GM19397 (cell line): ENCODE results near the gene ATP2C2.

Source experiments
- ATAC-seq: cut with Tn5 transposase; IDR thresholded peaks from one replicate; pipeline ENCODE4 v1.9.1; 2021; ENCODE audit warnings: mild to moderate bottlenecking, moderate library complexity; ENCODE audit not compliant: unreplicated experiment

Gene ATP2C2

DNA sequence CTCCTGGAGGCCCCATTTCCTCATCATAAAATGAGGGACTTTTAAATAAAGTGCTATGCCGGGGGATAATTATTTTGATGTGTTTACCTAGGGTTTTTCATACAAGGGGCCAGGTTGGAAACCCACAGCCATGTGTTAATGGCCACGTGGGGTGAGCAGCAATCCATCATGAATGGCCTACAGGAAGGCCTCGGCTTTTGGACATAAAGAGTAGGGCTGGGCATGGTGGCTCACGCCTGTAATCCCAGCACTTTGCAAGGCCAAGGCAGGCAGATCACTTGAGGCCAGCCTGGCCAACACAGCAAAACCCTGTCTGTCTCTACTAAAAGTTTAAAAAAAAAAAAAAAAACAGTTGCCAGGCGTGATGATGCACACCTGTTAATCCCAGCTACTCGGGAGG, 95.8 kb downstream of the ATP2C2 start:
- no peak for ATAC-seq

DNA sequence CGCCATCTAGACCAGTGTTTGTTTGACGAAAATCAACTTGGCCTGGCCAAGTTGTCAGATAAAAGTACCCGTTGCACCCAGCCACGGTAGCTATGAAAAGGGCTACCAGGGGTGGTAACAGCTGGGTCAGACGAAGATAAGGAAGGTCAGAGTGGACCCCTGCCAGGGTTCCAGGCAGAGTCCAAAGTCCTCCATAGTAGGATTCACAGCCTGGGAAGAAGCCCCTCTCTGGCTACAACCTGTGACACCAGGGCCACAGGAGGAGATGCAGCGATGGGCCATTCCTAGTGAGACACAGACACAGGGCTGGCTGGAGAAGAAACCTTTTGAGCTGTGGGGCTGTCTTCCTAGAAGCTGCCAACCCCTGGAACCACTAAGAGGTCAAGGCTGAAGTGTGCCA, 96.8 kb downstream of the ATP2C2 start:
- ATAC-seq = no peak

DNA sequence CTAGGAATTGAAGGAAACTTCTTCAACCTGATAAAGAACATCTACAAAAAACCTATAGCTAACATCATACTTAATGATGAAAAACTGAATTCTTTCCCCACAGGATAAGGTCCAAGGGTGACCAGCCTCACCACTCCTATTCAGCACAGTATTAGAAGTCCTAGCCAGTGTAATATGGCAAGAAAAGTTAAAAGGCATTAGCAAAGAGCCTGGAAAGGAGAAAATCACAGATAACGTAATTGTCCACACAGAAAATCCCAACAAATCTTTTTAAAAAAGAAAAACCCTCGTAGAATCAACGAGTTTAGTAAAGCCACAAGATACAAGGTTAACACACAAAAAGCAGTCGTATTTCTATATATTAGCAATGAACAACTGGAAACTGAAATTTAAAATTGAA, 98.4 kb downstream of the ATP2C2 start:
- no peak for ATAC-seq

DNA sequence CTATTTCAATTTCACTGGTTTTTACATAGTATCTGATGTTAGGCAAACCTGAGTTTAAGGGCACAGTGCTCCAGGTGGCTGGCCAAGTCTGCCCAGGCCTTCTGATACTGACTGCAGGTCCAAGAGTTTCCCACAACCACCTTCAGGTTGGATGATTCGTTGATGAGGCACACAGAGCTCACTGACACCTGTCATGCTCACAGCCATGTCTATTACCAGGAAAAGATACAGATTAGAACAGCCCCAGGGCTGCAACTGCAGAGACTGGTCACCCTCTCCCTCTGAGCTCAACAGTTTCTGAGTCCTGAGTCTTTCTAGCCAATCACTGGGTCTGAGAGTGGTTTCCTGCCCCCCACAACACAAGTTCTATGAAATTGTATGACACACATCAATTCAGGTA, 98.9 kb downstream of the ATP2C2 start:
- ATAC-seq = no peak

DNA sequence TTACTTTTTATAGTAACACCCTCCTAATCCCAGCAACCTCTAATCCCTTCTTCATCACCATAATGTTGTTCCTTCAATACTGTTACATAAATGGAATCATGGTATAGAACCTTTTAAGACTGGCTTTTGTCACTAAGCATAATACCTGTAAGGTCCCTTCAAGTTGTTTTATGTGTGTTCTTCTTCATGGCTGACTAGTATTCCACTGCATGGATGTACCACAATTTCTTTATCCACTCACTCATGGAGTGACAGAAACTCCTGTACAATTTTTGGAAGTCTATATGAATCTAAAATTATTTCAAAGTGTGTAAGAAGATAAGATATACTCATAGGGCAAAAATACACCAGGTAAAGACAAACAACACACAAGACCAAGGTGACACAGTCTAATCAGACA, 99.4 kb downstream of the ATP2C2 start:
- ATAC-seq = no peak

DNA sequence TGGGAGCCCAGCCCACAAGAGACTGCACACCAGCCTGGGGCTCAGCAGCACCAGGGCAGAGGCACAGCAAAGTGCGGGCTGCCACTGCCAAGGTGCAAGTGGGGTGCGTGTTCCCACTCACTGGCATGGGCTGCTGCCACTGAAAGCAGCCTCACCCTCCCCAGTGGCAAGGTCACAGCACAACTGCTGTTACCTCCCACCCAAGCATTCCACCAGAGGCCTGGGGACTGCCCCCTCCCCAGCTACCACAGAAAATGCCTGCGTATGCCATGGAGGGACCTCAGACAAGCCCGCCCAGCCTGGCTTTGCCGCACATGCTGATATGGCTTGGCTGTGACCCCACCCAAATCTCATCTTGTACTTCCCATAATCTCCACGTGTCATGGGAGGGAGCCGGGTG, 103.0 kb downstream of the ATP2C2 start:
- ATAC-seq = no peak

DNA sequence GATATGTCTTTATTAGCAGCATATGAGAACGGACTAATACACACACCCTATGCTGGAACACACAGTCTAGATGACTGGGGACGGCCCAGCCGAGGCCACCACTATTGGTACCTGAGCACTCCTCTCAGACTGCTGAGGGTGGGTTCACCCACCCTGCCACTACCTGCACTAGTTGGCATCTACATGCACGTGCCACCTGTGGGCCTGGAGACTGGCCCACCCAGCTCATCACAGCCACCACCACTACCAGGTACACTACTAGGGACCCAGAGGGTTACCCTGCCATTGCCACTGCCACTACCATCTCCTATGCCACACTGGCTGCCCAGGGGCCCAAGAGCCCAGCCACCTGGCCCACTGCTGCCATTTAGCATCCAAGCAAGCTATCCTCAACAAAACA, 103.6 kb downstream of the ATP2C2 start:
- no peak for ATAC-seq

DNA sequence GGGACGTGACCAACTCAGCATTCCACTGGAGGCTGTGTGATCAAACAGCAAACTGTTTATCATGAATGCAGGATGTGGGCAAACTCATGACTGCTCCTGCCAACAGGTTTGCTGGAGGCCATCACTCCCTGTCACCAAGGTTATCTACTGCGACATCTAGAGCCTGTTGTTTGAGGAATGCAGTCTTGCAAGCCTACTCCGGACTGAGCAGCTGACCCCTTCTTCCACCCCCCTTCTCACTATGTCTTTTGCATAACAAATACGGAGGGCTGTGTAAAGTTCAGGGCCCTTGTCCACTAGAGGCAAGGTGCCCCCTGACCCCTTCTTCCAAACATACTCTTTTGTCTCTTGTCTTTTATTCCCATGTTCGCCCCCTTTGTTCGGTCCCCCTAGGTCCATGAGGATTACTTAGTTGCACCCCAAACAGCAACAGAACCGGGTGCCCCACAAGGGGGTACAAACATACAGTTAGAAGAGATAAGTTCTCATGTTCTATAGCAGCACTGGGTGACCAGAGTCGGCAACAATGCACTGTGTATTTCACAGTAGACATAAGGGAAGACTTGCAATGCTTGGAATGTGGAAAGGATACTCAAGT, 107.4 kb downstream of the ATP2C2 start:
- ATAC-seq = no peak

DNA sequence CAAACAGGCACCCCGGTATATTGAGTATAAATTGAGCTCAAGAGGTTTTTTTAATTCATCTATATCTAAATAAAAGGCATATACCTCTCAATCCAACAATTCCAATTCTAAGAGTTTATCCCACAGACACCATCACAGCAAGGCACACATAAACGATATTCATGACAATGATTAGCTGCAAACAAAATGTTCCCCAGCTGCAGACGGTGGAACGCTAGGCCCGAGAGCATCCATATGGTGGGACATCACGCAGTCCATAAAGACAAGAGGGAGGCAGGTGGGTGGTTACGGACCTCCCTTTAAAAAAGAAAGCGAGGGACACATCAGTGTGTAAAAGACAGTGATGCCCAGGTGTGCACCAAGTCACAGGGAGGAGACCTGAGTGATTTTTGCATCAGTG, 108.1 kb downstream of the ATP2C2 start:
- no peak for ATAC-seq

DNA sequence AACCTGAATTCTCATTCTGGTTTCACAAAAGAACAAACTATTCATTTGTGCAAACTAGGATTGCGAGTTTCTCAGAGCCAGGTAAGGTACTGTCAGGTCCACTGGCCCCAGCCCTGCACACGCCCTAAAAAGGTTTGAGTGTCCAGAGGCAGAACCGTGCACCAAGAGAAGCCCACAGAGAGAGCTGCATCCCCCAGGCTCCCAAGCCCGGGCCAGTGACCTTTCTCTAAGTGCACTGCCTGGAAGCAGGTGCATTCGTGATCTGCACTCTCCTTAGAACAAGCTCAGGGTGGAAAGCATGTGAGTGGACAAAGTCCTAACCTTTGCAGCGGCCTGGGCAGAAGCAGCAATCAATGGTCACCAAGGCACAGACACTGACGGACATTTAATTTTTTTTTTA, 109.3 kb downstream of the ATP2C2 start:
- ATAC-seq = no peak

DNA sequence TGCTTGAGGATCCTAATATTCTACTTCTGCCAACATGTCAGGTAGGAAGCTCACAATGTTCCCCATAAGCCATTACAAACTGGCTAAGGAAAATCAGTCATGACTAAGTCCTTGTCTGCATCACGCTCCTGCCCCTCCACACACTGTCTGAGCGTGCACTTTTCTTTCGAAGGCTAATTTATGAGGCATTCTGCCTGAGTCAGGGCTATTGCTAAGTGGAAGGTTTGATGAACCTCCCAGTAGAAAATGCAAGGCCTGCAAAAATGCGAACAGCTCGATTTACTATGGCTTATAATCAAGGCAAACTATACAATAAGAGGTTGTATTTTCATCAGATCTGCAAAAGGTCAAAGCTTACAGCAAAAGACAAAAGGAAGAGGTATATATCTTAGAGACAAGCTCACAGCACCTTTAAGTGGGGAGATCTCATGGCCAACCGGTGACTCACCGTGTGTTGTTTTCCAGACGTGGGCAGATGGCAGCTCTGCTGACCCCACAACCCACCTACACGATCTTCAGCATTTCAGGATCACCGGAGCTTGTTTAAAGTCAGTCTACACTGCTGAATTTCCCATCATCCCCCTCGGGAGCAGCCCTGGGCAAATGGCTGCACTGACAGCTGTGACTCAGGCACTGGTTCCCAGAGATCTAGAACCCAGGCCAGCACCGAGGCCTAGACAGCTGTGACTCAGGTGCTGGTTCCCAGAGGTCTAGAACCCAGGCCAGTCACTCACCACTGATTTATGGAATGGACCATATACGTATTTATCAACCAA, 110.0 kb downstream of the ATP2C2 start:
- no peak for ATAC-seq

DNA sequence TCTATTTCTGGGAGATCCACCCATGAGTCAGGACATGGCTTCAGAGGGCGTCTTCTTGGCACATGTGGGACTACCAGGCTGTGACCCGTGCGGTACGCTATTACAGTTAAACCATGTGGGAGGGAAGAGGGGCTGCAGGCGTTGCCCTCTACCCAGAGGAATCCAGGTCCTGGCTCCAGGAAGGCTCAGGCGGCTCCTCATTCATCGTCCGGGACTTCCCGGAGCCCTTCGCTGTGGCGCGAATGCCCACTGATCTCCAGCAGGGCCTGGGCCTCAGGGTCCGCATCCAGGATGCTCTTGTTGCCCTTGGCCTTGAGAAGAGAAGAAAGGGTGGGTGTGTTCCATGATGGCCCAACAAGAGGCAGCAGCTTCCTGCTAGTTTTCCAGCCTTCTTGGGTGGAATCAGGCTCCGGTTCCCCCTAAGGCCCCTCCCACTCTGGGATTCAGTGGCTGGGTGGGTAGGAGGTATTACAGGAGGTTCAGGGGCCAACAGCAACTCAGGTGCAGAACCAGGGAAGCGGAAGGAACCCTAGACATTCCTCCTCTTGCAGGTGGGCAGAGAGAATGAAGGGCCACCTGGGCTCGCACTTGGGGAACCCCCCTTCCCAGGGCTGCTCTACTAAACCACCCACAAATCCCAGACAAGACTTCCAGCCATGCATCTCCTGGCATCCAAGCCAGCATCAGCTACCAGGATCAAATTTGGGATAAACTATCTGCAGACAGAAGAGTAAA, 111.5 kb downstream of the ATP2C2 start:
- no peak for ATAC-seq

DNA sequence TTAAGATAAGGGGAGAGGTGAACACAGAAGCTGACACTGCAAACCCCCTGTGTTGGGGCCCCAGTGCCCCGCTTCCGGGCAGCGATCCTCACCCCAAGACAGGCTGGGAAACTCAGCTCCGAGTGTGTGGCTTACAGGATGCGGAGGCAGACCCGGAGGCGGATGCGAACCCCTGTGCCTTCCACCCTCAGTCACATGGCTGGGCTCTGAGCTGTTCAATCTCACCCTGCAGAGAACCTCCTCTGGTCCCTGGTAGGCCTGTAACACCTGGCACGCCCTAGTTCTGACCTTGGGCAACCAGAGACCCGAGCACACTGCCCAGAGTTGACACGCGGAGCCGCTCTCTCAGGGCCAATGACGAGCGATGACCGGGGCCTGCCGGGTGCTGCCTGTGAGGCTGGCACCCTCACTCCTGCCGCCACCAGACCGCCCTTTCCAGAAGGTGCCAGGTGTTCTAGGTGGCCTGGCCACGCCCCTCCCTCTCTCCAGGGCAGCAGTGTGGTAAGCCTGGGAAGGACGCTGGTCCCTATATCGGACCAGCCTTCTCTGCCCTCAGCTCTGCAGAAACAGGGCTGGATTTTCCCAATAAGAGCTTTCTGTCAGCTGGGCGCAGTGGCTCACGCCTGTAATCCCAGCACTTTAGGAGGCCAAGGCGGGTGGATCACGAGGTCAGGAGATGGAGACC, 112.9 kb downstream of the ATP2C2 start:
- no peak for ATAC-seq

DNA sequence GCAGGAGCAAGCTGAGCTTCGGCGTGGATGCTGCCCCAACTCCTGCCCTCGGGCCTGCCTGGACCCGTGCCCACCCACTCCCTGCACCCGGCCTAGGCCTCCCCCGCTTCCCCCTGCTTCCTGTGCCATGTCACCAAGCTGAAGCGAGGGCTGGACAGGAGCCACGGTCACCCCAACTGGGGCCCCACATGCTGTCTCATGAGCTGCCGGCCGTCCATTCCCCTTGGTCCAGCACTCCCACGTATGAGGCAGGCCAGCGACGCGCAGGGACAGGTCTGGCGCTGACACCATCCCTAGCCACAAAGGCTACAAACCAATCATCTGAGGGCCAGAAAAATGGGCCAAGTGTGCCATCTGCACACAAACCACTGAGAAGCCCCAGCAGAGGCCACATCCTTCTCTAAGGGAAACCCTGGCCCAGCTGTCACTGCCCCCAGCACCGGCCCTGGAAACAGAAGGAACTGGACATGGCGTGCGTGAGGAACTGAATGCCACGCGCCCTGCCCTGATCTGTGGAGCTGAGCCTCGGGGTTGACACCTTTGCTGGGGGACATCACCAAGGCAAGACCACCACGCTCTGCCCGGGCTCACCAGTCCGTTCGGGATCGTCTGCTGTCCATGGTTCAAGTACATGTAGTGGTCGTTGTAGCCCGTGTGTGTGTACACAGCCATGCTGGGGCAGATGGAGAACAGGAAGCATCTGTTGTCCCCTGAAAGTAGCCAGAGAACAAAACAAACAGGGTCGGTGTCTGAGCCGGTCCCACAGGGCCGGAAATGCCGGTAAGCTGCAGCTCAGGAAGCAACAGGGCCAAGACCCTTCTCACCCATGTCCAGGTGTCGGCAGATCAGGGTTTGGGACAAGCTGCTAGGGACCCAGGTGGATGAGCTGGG, 113.9 kb downstream of the ATP2C2 start:
- no peak for ATAC-seq

DNA sequence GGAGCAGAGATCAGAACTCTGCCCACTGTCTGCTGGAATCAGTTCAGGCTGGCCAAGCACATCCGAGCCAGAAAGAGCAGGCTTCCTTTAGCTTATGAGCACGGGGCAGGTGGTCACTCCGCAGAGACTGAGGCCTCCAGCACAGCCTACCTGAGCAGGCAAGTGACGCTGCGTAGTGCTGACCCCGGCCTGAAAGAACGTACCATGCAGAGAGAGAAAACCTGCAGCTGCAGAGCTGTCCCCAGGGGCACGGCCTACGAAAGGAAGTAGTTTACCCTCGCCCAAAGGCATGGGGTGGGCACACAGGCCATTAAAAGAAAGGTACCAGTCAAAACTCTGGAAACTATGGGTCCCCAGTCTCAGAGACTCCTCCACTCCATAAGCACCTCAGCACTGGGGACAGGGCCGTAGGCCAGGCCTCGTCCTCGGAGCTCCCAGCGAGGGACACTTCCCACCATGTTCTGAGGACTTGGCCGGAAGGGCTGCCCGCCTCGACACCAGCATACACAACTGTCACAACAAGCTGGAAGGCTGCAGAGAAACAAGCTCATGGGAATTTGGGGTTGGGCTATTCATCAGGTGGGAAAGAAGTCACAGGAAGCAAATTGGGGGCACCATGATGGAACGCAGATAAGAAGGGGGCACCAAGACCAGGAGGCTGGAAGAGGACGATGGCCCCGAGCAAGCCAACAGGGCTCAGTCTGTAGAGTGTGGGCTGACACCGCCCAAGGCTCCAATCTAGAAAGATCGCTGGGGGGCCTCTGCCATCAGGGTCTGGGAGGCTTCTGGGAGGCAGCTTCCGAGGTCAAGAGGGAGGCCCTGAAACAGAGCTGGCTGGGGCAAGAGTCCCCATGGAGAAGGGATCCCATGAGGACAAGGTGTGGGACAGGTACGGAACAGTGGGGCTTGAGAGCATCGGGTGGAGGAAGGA, 114.9 kb downstream of the ATP2C2 start:
- no peak for ATAC-seq

DNA sequence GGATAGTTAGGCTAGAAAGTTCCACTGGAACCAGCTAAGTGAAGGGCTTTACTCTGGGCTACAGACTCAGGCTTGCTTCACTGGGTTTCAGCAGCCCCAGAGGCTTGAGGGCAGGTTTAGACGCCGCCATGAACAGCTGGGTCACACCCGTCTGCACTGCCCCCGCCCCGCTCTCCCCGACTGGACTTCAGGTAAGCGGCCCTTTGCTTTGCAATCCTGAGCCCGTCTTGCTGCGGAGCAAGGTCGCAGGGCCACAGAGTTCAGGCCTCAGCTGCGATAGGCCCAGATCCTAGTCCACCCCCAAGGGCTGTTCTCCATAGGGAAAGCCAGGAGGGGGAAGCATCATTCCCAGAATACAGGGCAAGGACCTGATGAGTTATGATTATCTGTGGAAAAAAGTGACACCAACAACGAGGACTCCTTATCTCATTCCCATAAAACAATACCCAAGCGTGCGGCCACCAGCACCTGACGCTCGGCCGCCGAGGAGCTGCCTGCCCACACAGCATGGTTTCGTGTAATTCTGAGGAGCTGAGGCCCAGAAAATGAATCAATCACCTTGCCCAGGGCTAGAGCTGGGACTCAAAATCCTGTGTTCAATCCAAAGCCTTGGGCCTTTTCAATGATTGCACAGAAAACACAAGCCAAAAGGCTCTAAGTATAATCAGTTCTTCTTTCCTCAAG, 115.7 kb downstream of the ATP2C2 start:
- no peak for ATAC-seq

DNA sequence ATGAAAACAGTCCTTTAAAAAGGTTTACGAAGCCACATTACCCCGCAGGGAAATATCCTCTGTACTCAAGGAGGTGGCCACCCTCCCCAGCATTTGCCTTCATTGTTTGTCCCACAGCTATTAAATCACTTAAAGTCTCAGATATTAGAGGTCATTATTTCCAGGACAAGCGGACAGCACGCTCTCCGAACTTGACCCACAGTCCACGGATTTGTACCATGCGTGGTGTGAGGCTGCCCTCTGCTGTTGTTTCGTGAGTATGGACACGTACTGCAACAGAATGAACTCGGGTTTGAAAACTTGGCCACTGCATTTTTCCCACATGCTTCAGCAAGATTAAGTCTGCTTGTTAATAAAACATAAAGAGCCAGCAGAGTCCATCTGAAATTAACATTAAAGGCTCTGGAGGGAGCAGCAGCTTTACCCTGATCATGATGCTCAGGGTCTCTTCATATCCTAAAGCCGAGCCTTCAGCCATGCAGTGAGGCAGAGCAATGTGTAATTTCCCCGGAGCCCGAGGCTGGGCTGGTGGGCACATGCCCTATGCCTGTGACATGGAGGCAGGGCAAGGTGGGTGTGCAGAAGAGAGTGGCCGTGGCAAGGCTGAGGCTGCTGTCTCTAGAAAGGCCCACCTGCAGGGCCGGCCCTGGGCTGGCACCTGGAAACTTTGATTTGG, 116.4 kb downstream of the ATP2C2 start:
- no peak for ATAC-seq

DNA sequence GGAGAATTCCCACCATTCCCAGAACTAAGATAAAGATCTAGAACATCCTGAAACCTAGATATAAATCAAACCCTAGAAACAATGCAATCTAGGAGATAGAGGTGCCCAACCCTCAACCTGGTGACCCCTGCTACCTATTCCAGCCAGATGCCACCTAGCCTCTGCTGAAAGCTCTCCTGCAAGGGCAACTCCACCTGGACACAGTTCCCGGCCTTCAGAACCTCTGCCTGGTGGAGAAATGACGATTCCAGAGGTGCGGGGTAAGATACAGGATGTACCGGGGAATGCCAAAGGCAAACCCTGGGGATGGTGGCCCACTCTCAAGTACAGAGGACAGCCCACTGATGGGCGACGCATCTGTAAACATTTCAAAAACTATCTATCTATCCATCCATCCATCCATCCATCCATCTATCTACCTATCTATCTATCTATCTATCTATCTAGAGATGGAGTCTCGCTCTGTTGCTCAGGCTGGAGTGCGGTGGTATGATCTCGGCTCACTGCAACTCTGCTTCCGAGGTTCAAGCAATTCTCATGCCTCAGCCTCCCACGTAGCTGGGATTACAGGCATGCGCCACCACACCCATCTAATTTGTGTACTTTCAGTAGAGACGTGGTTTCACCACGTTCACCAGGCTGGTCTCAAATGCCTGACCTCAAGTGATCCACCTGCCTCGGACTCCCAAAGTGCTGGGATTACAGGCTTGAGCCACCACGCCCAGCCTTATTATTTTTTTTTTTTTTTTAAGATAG, 117.1 kb downstream of the ATP2C2 start:
- no peak for ATAC-seq
